GM18526 (cell line): ENCODE data around the gene SRBD1.

Source experiments
- POLR2A ChIP-seq: IDR thresholded peaks from 3 replicates; pipeline ENCODE4 v1.6.1; 2011; ENCODE audit not compliant: insufficient read length; ENCODE audit errors: extremely low read depth

The SRBD1 gene

DNA sequence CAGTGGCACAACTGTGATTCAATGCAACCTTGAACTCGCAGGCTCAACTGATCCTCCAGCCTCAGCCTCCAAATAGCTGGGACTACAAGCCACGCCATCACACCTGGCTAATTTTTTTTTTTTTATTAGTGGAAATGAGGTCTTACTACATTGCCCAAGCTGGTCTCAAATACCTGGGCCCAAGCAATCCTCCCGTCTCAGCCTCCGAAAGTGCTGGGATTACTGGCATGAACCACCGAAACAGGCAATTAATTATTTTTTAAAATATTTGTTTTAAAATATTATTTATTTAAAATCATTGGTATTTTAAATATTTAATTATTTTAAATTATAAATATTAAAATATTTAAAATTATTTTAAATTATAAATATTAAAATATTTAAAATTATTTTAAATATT, 24.5 kb downstream of the SRBD1 start:
- no peak for TF ChIP-seq POLR2A

DNA sequence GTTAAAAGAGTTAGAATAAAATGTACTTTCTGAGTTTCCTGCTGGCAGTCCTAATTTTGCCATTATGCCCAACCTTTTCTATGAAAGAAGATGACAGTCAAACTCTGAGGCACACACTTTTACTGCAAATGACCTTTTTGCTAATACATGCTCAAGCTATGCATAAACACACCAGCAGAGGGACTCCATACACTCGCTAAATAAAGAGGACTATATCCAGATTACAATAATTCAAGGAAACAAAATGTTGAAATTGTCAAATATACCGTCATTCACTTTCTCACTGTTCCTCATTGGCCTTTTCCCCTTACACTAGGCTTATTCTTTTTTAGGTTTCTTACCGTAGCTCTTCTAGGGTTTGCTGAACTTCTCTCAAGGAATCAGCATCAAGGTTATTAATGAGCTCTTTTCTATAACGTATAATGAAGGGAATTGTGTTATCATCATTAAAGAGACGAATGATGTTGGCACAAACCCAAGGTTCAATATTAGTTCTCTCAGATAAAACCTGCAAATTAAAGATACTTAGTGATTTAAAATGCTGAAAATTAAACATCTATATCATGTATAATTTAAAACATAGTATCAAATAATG, 25.7 kb downstream of the SRBD1 start:
- TF ChIP-seq POLR2A, result no peak

DNA sequence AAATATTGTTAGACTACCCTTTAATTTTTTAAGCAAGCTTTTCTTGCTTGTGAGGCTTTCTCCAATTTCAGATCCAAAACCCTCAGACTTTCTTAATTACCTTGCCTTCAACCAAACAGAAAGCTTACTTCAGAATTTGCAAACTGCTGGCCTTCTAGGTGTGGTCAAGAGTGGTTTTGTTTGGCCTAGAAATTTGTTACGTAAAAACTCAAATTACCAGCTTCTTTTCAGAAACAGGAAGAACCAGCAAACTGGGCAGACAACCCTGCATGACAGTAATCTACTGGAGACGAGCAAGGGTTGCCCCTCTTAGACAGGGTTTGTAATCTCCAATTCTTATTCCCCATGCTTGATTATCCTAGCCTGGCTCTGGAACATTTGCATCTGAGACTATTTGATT, 27.1 kb downstream of the SRBD1 start:
- TF ChIP-seq POLR2A, result no peak

DNA sequence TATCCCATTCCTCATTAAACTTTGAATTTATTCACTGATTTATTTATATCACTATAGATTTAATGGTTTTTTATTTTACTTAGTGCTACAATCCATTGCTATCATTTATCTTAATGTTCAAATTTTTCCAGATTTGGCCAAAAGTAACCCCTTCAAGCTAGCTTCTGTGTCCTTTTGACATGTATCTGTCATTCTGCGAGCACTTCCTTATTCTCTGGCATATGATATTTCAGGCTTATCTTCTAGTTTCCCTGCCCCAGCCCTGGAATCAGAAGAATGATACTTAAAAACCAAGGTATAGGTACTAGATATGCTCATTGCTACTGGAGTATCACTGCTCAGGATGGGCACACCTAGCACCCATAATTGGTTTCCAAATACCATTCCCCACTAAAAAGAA, 28.5 kb downstream of the SRBD1 start:
- no peak for TF ChIP-seq POLR2A

DNA sequence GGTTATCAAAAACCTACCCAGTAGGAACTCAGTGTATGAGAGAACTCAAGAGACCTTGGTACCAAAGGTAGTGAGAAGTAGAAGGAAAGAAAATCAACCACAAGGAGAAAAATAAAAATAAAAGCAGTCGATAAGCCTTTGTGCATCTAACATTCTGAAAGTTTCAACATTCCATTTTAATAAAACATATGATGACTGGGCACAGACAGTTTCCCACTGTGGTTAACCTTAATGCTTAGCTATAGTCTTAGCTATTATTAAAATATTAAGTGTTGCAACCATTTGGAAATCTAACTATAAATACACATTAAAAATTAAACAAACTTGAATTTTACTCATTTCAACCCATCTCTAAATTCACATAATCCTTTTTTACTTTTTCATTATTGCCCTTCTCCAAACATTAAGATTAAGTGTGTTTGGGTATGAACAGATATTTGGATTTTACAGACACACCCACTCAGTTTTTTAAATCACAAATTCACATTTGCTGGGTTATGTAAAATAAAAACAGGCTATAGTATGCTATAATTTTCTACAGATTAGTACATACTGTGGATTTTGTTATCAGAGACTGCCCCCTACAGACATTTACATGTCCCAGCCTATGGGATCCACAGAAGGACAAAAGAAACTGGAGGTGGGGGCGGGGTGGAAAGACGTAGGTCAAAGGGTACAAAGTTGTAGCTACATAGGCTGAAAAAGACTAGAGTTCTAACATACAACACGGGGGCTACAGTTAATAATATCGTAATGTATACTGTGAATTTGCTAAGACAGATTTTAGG, 32.8 kb downstream of the SRBD1 start:
- TF ChIP-seq POLR2A, result no peak

DNA sequence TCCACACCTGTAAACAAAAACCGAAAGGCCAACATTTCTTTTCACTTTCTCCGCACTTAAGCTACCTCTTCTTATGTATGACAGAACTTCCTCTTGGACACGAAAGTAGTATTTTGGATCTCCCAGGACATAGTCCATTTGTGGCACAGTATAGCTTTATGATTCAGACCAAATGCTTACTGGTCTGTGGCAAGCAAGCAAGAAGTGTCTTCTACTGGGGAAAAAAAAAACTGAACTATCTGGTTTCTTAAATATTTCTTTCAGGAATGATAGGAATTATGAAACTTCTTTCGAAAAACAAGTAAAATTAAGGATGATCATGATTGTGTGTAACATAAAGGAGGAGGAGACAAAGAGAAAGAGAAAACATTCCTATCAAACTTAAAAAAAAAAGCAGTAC, 33.6 kb downstream of the SRBD1 start:
- no peak for TF ChIP-seq POLR2A

DNA sequence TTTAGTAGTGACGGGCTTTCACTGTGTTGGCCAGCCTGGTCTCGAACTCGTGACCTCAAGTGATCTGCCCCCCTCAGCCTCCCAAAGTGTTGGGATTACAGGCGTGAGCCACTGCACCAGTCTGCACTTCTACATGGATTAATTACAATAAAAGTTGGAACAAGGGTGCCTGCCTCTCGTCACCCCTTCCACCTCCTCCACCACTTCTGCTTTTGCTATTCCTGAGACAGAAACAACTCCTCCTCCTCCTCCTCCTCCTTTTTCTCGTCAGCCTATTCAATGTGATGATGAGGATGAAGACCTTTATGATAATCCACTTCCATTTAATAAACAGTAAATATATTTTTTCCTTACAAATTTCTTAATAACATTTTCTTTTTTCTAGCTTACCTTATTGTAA, 35.2 kb downstream of the SRBD1 start:
- TF ChIP-seq POLR2A, result no peak

DNA sequence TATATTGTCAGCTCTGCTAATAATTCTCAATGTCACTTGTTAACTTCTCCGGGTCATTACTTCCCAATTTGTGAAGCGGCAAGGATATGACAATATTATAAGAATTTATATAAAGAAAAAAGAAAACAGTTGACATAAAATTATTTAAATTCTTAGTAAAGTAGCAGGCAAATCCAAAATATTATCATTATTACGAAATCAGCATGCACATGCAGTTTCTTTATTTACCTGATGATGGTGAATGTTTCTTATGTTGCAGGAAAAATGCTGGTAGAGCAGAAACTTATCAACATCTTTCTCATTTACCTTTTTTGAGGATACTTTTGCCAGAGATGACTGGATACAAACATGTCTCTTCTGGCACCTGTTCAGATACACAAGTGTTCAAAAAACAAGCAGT, 38.1 kb downstream of the SRBD1 start:
- no peak for TF ChIP-seq POLR2A

DNA sequence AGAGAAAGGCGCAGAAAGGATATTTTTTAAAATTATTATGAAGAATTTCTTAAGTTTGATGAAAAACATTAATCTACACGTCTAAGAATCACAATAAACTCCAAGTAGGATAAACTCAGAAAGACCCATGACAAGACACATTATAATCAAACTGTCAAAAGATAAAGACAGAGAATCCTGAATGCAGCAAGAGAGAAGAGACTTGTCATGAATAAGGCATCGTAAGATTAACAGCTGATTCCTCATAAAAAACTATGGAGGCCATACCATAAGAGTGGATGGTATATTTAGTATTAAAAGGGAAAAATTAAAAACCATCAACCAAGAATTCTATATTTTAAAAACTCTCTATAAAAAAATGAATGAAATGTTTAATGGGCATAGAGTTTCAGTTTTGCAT, 39.1 kb downstream of the SRBD1 start:
- no peak for TF ChIP-seq POLR2A

DNA sequence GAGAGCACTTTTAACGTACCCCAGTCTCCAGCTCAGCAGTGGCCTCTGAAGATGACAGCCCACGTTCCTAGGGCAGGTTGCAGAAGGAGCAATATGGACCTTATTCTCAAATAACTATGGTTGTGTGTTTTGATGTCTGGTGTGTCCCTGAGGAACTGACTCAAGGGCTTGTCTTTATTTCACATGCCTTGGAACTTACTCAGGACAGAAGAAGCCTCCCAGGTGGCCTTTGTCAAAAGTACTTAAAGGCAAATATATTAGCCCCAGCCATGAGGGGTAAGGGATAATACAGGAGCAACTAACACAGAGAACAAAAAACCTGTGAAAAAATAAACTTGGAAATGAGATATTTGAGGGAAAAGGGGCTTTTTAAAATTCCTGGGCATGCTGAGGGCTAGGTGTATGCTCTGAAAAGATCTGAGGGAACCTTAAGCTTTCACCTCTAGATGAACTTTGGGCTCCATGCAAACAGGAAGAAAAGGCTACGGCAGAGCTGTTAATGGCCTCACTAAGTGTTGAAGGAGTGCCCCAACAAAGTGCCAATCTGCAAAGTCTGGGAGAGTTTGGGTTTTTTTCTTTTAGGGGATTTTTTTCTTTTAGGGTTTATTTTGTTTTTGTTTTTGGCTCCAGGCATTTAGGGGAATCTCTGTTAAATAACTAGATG, 40.3 kb downstream of the SRBD1 start:
- no peak for TF ChIP-seq POLR2A

DNA sequence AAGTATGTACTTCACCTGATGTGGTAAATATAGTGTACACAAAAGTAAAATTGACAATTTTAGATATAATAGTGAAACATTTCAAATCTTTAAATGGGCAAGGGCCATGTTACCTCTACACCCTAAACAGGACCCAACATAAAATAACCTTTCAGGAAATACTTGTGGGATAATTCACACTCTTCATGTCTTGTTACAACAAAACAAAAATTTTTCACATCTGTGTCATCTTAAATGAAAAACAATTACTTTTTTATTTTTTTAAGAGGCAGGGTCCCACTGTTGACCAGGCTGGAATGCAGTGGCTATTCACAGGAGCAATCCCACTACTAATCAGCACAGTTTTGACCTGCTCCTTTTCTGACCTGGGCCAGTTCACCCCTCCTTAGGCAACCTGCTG, 42.1 kb downstream of the SRBD1 start:
- TF ChIP-seq POLR2A, result no peak

DNA sequence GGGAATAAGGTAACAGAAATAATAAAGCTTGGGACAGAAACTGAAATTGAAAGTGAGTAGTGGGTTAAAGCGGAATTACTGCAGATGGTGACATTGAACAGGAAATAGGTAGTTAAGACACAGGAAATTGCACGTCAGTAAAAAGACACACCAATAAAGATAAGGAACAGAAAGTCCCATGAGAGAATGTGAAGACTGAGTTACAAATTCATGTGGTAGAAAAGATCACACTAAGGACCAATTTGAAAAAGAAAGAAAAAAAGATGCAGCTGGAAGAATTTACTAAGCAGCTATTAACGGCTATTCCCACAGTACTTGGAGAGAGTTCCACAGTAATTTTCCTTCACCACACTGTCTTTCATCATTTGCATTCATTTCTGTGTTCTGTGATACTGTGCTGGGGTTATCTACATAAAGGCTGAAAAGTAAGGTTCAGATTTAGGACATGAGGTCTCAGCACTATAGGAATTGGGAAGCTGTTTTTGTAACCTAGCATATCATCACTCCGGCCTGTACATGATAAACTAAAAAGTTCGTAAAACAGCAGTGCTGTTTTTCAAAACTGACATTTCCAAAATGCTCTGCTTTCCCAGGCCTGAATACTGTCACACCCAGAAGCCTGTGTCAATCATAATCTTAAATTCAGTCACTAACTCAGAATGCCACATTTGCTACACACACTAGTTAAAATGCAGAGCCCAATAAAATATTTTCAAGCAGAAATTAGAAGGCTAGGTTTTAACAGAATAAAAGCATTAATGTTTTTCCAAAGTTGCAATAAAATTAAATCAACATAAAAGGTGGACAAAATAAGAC, 42.9 kb downstream of the SRBD1 start:
- no peak for TF ChIP-seq POLR2A

DNA sequence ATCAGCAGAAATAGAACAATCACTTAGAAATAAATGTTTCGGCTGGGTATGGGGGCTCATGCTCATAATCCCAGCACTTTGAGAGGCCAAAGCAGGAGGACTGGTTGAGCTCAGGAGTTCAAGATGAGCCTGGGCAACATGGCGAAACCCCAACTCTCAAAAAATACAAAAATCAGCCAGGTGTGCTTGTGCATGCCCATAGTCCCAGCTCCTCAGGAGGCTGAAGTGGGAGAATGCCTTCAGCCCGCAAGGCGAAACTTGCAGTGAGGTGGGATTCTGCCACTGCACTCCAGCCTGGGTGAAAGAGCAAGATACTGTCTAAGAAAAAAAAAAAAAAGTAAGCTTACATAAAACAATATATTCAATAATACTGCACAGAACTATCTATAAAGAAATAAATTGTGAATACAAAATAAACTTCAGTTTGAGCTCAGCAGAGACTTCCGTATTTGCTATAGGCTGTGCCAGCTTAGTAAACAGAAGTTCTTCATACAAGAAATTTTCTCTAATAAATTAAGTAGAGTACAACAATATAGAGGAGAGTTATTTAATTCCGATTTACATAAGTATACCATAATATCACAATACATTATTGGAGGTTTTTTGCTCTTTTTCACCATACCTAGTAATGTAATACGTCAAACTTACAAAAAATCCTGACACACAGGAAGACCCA, 43.6 kb downstream of the SRBD1 start:
- TF ChIP-seq POLR2A, result no peak

DNA sequence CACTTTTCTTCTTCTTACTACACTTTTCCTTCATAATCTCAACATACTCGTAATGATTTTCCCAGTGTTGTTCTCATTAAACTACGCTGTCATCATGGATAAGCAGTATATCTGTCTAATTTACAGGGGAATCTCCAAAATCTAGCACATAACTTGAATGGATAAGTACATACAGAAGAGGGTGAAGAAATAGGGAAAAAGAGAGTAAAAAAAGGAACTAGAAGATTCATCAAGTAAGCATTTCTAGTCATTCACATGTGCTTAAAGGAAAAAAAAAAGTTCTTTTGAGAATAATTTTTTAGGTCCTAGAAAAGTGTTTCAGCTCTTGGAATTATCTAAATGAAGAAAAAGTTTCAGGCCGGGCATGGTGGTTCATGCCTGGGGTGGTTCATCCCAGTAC, 51.6 kb downstream of the SRBD1 start:
- no peak for TF ChIP-seq POLR2A

DNA sequence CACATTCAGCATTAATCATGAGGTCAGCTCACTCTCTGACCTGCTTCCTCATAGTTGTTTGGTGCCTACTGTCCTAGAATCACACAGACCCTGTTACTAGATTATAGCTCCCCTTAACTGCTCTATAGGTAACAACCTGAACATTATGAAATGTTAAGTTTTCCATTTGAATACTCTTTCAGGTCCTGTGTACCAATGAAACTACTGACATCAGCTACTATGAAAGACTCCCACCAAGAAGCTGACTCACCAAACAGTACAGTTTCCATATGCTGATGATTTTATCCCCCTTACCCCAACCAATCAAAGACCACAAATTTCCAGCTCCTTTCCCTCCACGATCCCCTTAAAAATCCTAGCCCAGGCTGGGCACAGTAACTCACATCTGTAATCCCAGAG, 56.3 kb downstream of the SRBD1 start:
- no peak for TF ChIP-seq POLR2A
